PC-9 (cell line): Measurements from ENCODE around the gene GATA6. TPM values are rescaled to one million over a fixed set of nuclear protein-coding genes. Genes with fewer than 3 reads are reported as not detected.

Experiments used
- BruUV-seq: library from RNA; stranded (reverse); fragments of 400-500 nt; replicated peaks from 2 replicates; lab custom pipeline; 2021; lab: Mats Ljungman, UMichigan
- CTCF ChIA-PET: fragments of 300-600 bp; sonication (Branson Sonifier 250); formaldehyde crosslinking; loops from one replicate; lab custom pipeline; 2022; ENCODE audit warnings: antibody characterized with exemption; lab: Charles Lee
- POLR2A ChIA-PET: fragments of 300-600 bp; sonication (Branson Sonifier 250); formaldehyde crosslinking; loops from one replicate; lab custom pipeline; 2022; ENCODE audit warnings: antibody characterized with exemption; ENCODE audit not compliant: unreplicated experiment; lab: Charles Lee
- DNase-seq, 2 experiments: peaks; one replicate each; pipeline versions ENCODE4 v3.0.0 to v3.0.0-alpha.2; 2015 to 2022; ENCODE audit warnings: mixed read lengths in 1 of 2
- H2AFZ ChIP-seq: fragments of 200-600 bp; sonication (generic); 2 replicates; pipeline ENCODE4 v1.8.1; 2017; ENCODE audit warnings: antibody characterized with exemption
- H3F3A ChIP-seq: fragments of 200-600 bp; sonication (generic); 2 replicates; pipeline ENCODE4 v1.8.1; 2017; ENCODE audit warnings: antibody characterized with exemption, mild to moderate bottlenecking, low read depth; ENCODE audit not compliant: insufficient read depth
- H3K27ac ChIP-seq: fragments of 200-600 bp; sonication (generic); 2 replicates; pipeline ENCODE4 v1.6.1; 2016; ENCODE audit warnings: mixed run types
- H3K27me3 ChIP-seq: fragments of 200-600 bp; sonication (generic); 2 replicates; pipeline ENCODE4 v1.6.1; 2016; ENCODE audit warnings: low read depth, mixed run types; ENCODE audit not compliant: insufficient read depth
- H3K36me3 ChIP-seq: fragments of 200-600 bp; sonication (generic); 2 replicates; pipeline ENCODE4 v1.6.1; 2016; ENCODE audit warnings: low read depth, mixed run types
- H3K4me1 ChIP-seq: fragments of 200-600 bp; sonication (generic); replicated peaks from 2 replicates; pipeline ENCODE4 v1.6.1; 2016; ENCODE audit warnings: mixed run types; ENCODE audit not compliant: insufficient read depth
- H3K4me2 ChIP-seq: fragments of 200-600 bp; sonication (generic); 2 replicates; pipeline ENCODE4 v1.6.1; 2017; ENCODE audit warnings: mixed run types
- H3K4me3 ChIP-seq: fragments of 200-600 bp; sonication (generic); 2 replicates; pipeline ENCODE4 v1.6.1; 2016; ENCODE audit warnings: mixed run types
- H3K79me2 ChIP-seq: fragments of 200-600 bp; sonication (generic); 2 replicates; pipeline ENCODE4 v1.6.1; 2017; ENCODE audit warnings: low read depth, mixed run types
- H3K9me2 ChIP-seq: fragments of 200-600 bp; sonication (generic); 2 replicates; pipeline ENCODE4 v1.8.1; 2017; ENCODE audit warnings: mild to moderate bottlenecking; ENCODE audit not compliant: insufficient read depth
- H3K9me3 ChIP-seq: fragments of 200-600 bp; sonication (generic); 2 replicates; pipeline ENCODE4 v1.8.1; 2016; ENCODE audit warnings: low read depth; ENCODE audit not compliant: insufficient read depth
- H4K20me1 ChIP-seq: fragments of 200-600 bp; sonication (generic); 2 replicates; pipeline ENCODE4 v1.8.1; 2017; ENCODE audit not compliant: insufficient read depth
- CTCF ChIP-seq: fragments of 200-600 bp; sonication (generic); conservative IDR thresholded peaks from 2 replicates; pipeline ENCODE4 v1.6.1; 2017; ENCODE audit warnings: mixed run types, antibody characterized with exemption, mild to moderate bottlenecking, moderate library complexity
- EZH2 ChIP-seq: fragments of 200-600 bp; sonication (generic); IDR thresholded peaks from 2 replicates; pipeline ENCODE4 v1.8.0; 2017; ENCODE audit warnings: antibody characterized with exemption, low read depth
- intact Hi-C: fragments of 100-400 bp; cut with micrococcal nuclease; formaldehyde crosslinking; loops from one replicate; pipeline ENCODE4 v1.10.0; 2022; ENCODE audit not compliant: unreplicated experiment
- total RNA-seq: library from RNA; stranded (reverse); gene quantifications from 2 replicates; pipeline ENCODE4 v1.2.3, GENCODE V29; 2021

GATA6 gene
- total RNA-seq, 1 experiment from 2014 or later = 9.1 TPM

- ChIA-PET CTCF (no interaction called here), POLR2A (no interaction called here)
- no peaks in the 10 kb centered on the region for H3K9me3 ChIP-seq
- no peaks in the 10 kb centered on the region for H3K4me1 ChIP-seq
- H3K4me3 ChIP-seq = no peak overlapping the region
- H3F3A ChIP-seq = no peaks in the 10 kb centered on the region
- no peaks in the 10 kb centered on the region for H3K79me2 ChIP-seq
- TF ChIP-seq CTCF (no peak), EZH2 (no peak)
- H4K20me1 ChIP-seq = no peaks in the 10 kb centered on the region; the same call in 1 of the 2 replicates
- no peaks in the 10 kb centered on the region; the same call in 1 of the 2 replicates for H3K9me2 ChIP-seq
- H3K27me3 ChIP-seq = no peaks in the 10 kb centered on the region
- H2AFZ ChIP-seq = no peak overlapping the region
- BruUV-seq = no TSS peak
- H3K27ac ChIP-seq = no peak overlapping the region
- DNase-seq = no peak
- intact Hi-C loops = no loop called here
- no peaks in the 10 kb centered on the region for H3K36me3 ChIP-seq
- H3K4me2 ChIP-seq = no peak overlapping the region
Observed at GRCh38 chr18:22145160-22145559, 24.2 kb upstream of the GATA6 start.

- intact Hi-C loops = no loop called here
- Histone ChIP-seq H3K4me2 (no peak overlapping the region), H3K27me3 (no peaks in the 10 kb centered on the region), H3F3A (no peaks in the 10 kb centered on the region), H3K27ac (no peak overlapping the region), H3K79me2 (no peaks in the 10 kb centered on the region), H3K4me3 (no peak overlapping the region), H3K4me1 (no peaks in the 10 kb centered on the region), H3K9me3 (no peaks in the 10 kb centered on the region), H3K36me3 (no peaks in the 10 kb centered on the region), H3K9me2 (no peaks in the 10 kb centered on the region; the same call in 1 of the 2 replicates), H2AFZ (no peak overlapping the region), H4K20me1 (no peaks in the 10 kb centered on the region; the same call in 1 of the 2 replicates)
- TF ChIP-seq CTCF = no peak
- TF ChIP-seq EZH2 = no peak
- ChIA-PET POLR2A (no interaction called here), CTCF (no interaction called here)
- DNase-seq = no peak
- no TSS peak for BruUV-seq
Observed at GRCh38 chr18:22149710-22150109, 19.7 kb upstream of the GATA6 start.

GRCh38 chr18:22152093-22152492, 17.3 kb upstream of the GATA6 start:
- H3F3A ChIP-seq = no peaks in the 10 kb centered on the region
- no peaks in the 10 kb centered on the region for H4K20me1 ChIP-seq
- no peaks in the 10 kb centered on the region for H3K9me2 ChIP-seq
- no peak for TF ChIP-seq CTCF
- TF ChIP-seq EZH2 = no peak
- H3K36me3 ChIP-seq = no peaks in the 10 kb centered on the region
- H3K4me2 ChIP-seq = no peak overlapping the region
- no peaks in the 10 kb centered on the region for H3K4me1 ChIP-seq
- H3K4me3 ChIP-seq = no peak overlapping the region
- no peak overlapping the region for H3K27ac ChIP-seq
- ChIA-PET POLR2A (no interaction called here), CTCF (no interaction called here)
- no peak overlapping the region for H2AFZ ChIP-seq
- H3K79me2 ChIP-seq = no peaks in the 10 kb centered on the region
- H3K27me3 ChIP-seq = no peaks in the 10 kb centered on the region
- intact Hi-C loops = no loop called here
- H3K9me3 ChIP-seq = no peaks in the 10 kb centered on the region
- DNase-seq = no peak
- no TSS peak for BruUV-seq
